Measurements from ENCODE around the gene SNAP47.

DNA sequence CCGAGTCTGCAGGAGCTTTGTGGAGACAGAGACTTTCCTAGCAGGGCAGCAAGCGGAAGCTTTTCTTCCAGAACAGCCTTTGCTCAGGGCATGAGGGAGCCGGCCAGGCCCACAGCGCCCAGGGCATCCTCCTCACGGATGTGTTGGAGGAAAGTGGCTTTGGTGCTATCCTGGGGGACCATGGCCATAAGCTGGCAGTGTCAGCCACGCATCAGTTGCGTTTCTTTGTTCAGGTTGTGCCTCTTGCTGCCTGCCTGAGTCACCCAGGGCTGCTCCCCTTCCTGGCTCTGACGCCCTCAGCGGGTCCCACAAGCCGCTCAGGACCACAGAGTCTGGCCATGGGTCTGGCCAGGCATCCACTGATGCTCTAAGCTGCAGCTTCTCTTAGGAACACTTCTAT is 40.6 kb downstream of the SNAP47 start:
- TF ChIP-seq CTCF (IDR thresholded peaks at IDR 0.05) = no peak
- TF ChIP-seq POLR2AphosphoS5 (IDR thresholded peaks at IDR 0.05) = no peak

Measured in prostate gland (tissue), 2 donors.